Fibroblast of pulmonary artery (primary cell): Measurements from ENCODE around the gene HSFX4.
A peak's percentile ranks its signal among the peaks of the same experiment; 100 is the strongest.
"Not testable (repeated sequence)": the region's sequence is repeated elsewhere in the genome, so short reads cannot be mapped to it uniquely, and the experiment has no call there.

Experiments used
- DNase-seq: peaks from one replicate; pipeline ENCODE4 v3.0.0-alpha.2; 2010; ENCODE audit warnings: low read depth
- H3K4me3 ChIP-seq: replicated peaks from 2 replicates; pipeline ENCODE4 v1.5.1; 2011; ENCODE audit warnings: low read depth, mild to moderate bottlenecking, control low read depth, low read length, moderate library complexity
- CTCF ChIP-seq: IDR thresholded peaks from 2 replicates; pipeline ENCODE4 v1.5.1; 2011; ENCODE audit warnings: mild to moderate bottlenecking, control low read depth, low read length, inconsistent platforms; ENCODE audit errors: missing control alignments

HSFX4 gene, protein sequence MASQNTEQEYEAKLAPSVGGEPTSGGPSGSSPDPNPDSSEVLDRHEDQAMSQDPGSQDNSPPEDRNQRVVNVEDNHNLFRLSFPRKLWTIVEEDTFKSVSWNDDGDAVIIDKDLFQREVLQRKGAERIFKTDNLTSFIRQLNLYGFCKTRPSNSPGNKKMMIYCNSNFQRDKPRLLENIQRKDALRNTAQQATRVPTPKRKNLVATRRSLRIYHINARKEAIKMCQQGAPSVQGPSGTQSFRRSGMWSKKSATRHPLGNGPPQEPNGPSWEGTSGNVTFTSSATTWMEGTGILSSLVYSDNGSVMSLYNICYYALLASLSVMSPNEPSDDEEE

DNA sequence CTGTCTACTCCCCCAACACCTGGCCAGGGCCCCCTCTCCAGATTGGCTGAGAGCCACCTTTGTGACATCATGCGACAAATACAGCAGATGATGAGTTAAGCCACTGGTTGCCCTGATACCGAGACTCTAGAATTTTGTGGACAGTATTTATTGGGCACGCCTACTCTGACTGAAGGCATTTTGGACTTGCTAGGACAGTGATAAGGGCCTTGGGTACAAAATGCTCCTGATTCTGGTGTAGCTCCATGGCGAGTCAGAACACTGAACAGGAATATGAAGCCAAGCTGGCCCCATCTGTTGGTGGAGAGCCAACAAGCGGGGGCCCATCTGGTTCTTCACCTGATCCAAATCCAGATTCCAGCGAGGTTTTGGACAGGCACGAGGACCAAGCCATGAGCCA lies at the start of gene HSFX4:
HSFX4 (plus strand) TSS at position 174 of the 400 bp plus-strand sequence; CDS start at position 246, 72 bp downstream.
- not testable (repeated sequence) for DNase-seq

GRCh38 chrX:149881081-149881711 lies 48.2 kb upstream of the HSFX4 start, which contains the start of gene MAGEA8:
TSS of gene MAGEA8 (plus strand) at chrX:149881183. CDS start at chrX:149884273, 3,090 bp downstream.
- no peak for TF ChIP-seq CTCF
- DNase-seq, result no peak
- H3K4me3 ChIP-seq, result no peak within 1 kb of the TSS

More for the DNA sequence above, at the start of gene HSFX4:
- H3K4me3 ChIP-seq, result not testable (repeated sequence)

- H3K4me3 ChIP-seq, DNase-seq: not testable (repeated sequence)
These were observed 38.5 kb upstream of the HSFX4 start for GRCh38 chrX:149890828-149891227.

DNA sequence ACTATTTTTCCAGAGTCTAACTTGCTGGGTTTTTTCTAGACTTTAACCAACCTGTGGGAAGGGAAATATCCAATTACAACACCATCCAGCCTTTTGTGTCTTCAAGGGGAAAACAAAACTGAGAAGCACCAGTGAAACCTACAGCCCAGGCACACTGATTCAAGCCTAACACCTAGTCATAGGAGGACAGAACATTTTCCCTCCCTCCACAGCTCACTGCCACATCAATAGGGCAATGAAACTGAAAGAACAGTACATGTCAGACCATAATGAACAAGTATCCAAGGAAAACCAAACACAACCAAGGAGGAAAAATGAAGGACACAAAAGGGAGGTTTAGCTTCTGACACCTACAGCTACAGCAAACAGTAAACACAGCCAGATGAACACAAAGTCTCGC lies 30.8 kb upstream of the HSFX4 start:
- no peak for TF ChIP-seq CTCF
- H3K4me3 ChIP-seq, result no peak overlapping the region
- no peak for DNase-seq

DNA sequence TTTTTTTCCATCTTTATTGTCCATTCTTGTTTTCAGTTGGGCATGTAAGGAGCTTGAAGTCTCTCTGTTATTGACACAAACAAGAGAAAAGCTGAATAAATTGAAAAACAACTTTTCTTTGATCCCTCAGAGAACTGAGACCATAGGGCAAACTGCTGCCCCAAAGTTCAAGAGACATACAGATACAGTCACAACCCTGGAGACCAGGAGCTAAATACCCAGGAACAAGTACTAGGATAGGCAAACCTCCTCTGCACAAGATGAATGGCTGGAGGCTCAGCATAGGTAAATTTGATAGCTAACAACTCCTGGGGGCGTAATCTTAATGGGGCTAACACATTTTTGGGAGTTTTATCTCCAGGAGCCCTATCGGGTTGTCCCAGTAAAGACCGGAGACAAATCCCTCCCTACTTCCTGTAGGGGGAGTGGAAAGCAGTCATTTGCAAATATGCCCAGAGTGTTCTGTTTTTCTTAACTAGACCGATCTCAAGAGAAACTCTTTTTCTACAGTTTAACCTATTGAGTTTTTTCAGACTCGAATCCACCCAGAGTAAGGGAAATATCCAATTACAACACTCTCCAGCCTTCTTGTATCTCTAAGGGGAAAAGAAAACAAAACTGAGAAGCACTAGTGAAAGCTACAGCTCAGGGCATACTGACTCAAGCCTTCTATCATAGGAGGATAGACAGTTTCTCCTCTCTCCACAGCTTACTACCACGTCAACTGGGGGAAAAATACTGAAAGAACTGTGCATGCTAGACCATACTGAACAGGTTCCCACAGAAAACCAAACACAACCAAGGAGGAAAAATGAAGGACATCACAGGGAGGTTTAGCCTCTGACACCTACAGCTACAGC lies 25.3 kb upstream of the HSFX4 start:
- peak; percentile 11 for DNase-seq
- H3K4me3 ChIP-seq, result peak overlapping the region; percentile 38
- peak; percentile 31 for TF ChIP-seq CTCF

GRCh38 chrX:149908308-149908707 lies 21.1 kb upstream of the HSFX4 start:
- no peak for TF ChIP-seq CTCF
- no peak overlapping the region for H3K4me3 ChIP-seq
- DNase-seq, result no peak

DNA sequence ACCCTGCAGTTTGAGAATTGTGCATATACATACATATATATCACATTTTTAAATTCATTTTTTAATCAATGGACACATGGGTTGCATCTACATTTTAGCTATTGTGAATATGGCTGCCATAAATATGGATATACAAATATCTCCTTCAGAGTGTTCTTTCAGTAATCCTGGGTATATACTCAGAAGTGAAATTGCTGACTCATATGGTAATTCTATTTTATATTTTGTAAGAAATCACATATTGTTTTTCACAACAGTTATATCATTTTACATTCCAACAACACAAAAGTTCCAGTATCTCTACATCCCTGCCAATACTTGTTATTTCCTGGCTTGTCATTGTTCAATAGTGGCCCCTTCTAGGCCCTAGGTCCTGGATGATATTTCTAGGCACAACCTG lies 20.6 kb upstream of the HSFX4 start:
- TF ChIP-seq CTCF, result no peak
- no peak overlapping the region for H3K4me3 ChIP-seq
- DNase-seq, result no peak
